OCI-LY7 (cell line): ENCODE data around the gene CIC. TPM values are rescaled to one million over a fixed set of nuclear protein-coding genes. Genes with fewer than 3 reads are reported as not detected.
A peak's percentile ranks its signal among the peaks of the same experiment; 100 is the strongest.

ENCODE experiments used
- BruUV-seq: library from RNA; stranded (reverse); fragments of 400-500 nt; replicated peaks from 2 replicates; lab custom pipeline; 2021; lab: Mats Ljungman, UMichigan
- CTCF ChIA-PET: fragments of 300-600 bp; sonication (Branson Sonifier 250); formaldehyde crosslinking; loops from one replicate; lab custom pipeline; 2022; ENCODE audit warnings: antibody characterized with exemption; ENCODE audit not compliant: unreplicated experiment; lab: Charles Lee
- POLR2A ChIA-PET: fragments of 300-600 bp; sonication (Branson Sonifier 250); formaldehyde crosslinking; loops from one replicate; lab custom pipeline; 2022; ENCODE audit warnings: antibody characterized with exemption; lab: Charles Lee
- DNase-seq: peaks from one replicate; pipeline ENCODE4 v3.0.0-alpha.2; 2015; ENCODE audit warnings: low spot score
- H2AFZ ChIP-seq: fragments of 200-600 bp; sonication (generic), shearing (Covaris generic); 2 replicates; pipeline ENCODE4 v1.6.1; 2014; ENCODE audit warnings: mild to moderate bottlenecking, antibody characterized with exemption, low read length, moderate library complexity
- H3K27ac ChIP-seq: fragments of 200-600 bp; sonication (generic); 2 replicates; pipeline ENCODE4 v1.5.1; 2014; ENCODE audit warnings: mixed run types, low read depth, mild to moderate bottlenecking, moderate library complexity, low read length, inconsistent platforms; ENCODE audit not compliant: poor library complexity, severe bottlenecking
- H3K36me3 ChIP-seq: fragments of 200-600 bp; sonication (generic); 2 replicates; pipeline ENCODE4 v1.6.1; 2014; ENCODE audit warnings: mild to moderate bottlenecking, antibody characterized with exemption, low read length, moderate library complexity, mixed read lengths; ENCODE audit not compliant: insufficient read depth
- H3K4me1 ChIP-seq: fragments of 200-600 bp; sonication (generic); 2 replicates; pipeline ENCODE4 v1.5.1; 2014; ENCODE audit warnings: mild to moderate bottlenecking, low read length; ENCODE audit not compliant: insufficient read depth, poor library complexity, severe bottlenecking
- H3K4me2 ChIP-seq: fragments of 200-600 bp; sonication (generic); 2 replicates; pipeline ENCODE4 v1.6.1; 2014; ENCODE audit warnings: mild to moderate bottlenecking, low read length
- H3K4me3 ChIP-seq: fragments of 200-600 bp; sonication (generic); 2 replicates; pipeline ENCODE4 v1.5.1; 2014; ENCODE audit warnings: mild to moderate bottlenecking, low read depth, low read length; ENCODE audit not compliant: poor library complexity, severe bottlenecking
- H3K79me2 ChIP-seq: fragments of 200-600 bp; sonication (generic); 2 replicates; pipeline ENCODE4 v1.6.1; 2016; ENCODE audit warnings: low read depth, mild to moderate bottlenecking, low read length, moderate library complexity, mixed read lengths; ENCODE audit not compliant: insufficient read depth
- H3K9me2 ChIP-seq: fragments of 200-600 bp; sonication (generic); 2 replicates; pipeline ENCODE4 v1.6.1; 2016; ENCODE audit warnings: mild to moderate bottlenecking, low read length, mixed read lengths; ENCODE audit not compliant: insufficient read depth
- H3K9me3 ChIP-seq: fragments of 200-600 bp; sonication (generic); 2 replicates; pipeline ENCODE4 v1.6.1; 2014; ENCODE audit warnings: mild to moderate bottlenecking, mixed run types, low read length, mixed read lengths
- H4K20me1 ChIP-seq: fragments of 200-600 bp; sonication (generic); 2 replicates; pipeline ENCODE4 v1.6.1; 2014; ENCODE audit warnings: mild to moderate bottlenecking, antibody characterized with exemption, low read length, moderate library complexity, mixed read lengths; ENCODE audit not compliant: insufficient read depth
- EZH2phosphoT487 ChIP-seq: fragments of 200-600 bp; sonication (generic); IDR thresholded peaks from 2 replicates; pipeline ENCODE4 v1.6.1; 2018; ENCODE audit warnings: low read depth, borderline replicate concordance, mild to moderate bottlenecking, mixed run types, antibody characterized with exemption, low read length, moderate library complexity, mixed read lengths
- intact Hi-C: fragments of 100-400 bp; cut with micrococcal nuclease; formaldehyde crosslinking; loops from one replicate; pipeline ENCODE4 v1.10.0; 2022; ENCODE audit not compliant: unreplicated experiment
- total RNA-seq, 2 experiments: library from RNA; depleted of rRNA in 1 of 2; stranded (reverse); fragments of >200 nt in 1 of 2; shearing (Covaris generic) in 1 of 2; gene quantifications; 2 replicates each; pipeline ENCODE4 v1.2.3, GENCODE V29; 2014 to 2022
- TF ChIP-seq, protein P1 (sequence below): fragments of 200-600 bp; sonication (generic); conservative IDR thresholded peaks from 2 replicates; pipeline ENCODE4 v1.5.1; 2014; ENCODE audit warnings: mild to moderate bottlenecking, antibody characterized with exemption, low read length, moderate library complexity, mixed read lengths

Gene CIC
- total RNA-seq, 2 experiments from 2014 or later = 26.8 to 48.2 TPM

DNA sequence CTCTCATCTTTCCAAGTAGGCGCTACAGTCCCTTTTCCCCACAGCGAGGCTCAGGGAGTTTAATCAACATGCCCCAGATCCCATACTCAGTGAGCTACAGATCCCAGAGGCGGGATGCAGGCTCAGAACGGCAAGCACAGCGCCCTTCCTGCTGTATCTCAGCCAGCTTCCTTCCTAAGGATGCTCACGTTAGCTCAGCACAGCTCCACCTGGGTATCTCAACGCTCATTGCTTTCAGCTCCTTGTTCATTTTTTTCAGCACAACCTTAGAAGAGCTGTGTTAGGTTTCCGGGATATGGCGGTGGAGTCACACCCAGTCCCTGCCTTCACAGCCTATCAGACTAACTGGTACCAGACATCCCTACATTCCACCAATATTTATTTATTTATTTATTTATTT lies 53.3 kb downstream of the CIC start:
- Histone ChIP-seq H3K79me2 (peaks cover 17% of the 10 kb centered on the region; the same call in 1 of the 2 replicates), H3K4me2 (no peak overlapping the region), H4K20me1 (no peaks in the 10 kb centered on the region), H3K9me2 (no peaks in the 10 kb centered on the region), H3K4me3 (no peak overlapping the region), H2AFZ (no peak overlapping the region), H3K4me1 (peaks cover 31% of the 10 kb centered on the region), H3K27ac (no peak overlapping the region), H3K9me3 (no peaks in the 10 kb centered on the region), H3K36me3 (no peaks in the 10 kb centered on the region)
- DNase-seq = no peak
- TF ChIP-seq EZH2phosphoT487 = no peak
- TF ChIP-seq, protein P1, sequence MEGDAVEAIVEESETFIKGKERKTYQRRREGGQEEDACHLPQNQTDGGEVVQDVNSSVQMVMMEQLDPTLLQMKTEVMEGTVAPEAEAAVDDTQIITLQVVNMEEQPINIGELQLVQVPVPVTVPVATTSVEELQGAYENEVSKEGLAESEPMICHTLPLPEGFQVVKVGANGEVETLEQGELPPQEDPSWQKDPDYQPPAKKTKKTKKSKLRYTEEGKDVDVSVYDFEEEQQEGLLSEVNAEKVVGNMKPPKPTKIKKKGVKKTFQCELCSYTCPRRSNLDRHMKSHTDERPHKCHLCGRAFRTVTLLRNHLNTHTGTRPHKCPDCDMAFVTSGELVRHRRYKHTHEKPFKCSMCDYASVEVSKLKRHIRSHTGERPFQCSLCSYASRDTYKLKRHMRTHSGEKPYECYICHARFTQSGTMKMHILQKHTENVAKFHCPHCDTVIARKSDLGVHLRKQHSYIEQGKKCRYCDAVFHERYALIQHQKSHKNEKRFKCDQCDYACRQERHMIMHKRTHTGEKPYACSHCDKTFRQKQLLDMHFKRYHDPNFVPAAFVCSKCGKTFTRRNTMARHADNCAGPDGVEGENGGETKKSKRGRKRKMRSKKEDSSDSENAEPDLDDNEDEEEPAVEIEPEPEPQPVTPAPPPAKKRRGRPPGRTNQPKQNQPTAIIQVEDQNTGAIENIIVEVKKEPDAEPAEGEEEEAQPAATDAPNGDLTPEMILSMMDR = no peak
- ChIA-PET POLR2A (no interaction called here), CTCF (no interaction called here)
- no TSS peak for BruUV-seq
- intact Hi-C loops = no loop called here

DNA sequence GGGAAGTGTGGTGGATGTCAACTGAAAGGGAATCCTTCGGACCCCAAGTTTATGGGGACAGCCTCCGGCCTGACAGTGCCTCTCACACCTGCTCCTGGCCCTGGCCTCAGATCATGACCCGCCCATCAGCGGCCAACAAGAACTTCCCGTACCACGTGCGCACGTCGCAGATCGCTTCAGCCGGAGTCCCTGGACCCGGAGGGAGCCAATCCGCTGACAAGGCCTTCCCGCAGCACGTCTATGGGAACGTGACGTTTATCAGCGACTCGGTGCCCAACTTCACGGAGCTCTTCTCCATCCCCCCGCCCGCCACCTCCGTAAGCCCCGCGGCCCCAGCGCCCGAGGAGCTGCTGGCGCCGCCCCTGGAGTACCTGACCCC lies 54.4 kb downstream of the CIC start:
- TF ChIP-seq, protein P1 = no peak
- TF ChIP-seq EZH2phosphoT487 = no peak
- Histone ChIP-seq H2AFZ (no peak overlapping the region), H3K4me1 (peaks cover 25% of the 10 kb centered on the region), H3K9me3 (no peaks in the 10 kb centered on the region), H3K4me3 (no peak overlapping the region), H4K20me1 (no peaks in the 10 kb centered on the region), H3K79me2 (peaks cover 20% of the 10 kb centered on the region; the same call in 1 of the 2 replicates), H3K36me3 (no peaks in the 10 kb centered on the region), H3K4me2 (no peak overlapping the region), H3K9me2 (no peaks in the 10 kb centered on the region), H3K27ac (no peak overlapping the region)
- no peak for DNase-seq
- intact Hi-C loops = no loop called here
- CTCF ChIA-PET = no interaction called here
- BruUV-seq = no TSS peak
- POLR2A ChIA-PET = interaction anchor here (0.6 kb wide), 1 partner anchor 1890 kb away, joined by 4 read pairs; no protein-coding TSS in a partner anchor

DNA sequence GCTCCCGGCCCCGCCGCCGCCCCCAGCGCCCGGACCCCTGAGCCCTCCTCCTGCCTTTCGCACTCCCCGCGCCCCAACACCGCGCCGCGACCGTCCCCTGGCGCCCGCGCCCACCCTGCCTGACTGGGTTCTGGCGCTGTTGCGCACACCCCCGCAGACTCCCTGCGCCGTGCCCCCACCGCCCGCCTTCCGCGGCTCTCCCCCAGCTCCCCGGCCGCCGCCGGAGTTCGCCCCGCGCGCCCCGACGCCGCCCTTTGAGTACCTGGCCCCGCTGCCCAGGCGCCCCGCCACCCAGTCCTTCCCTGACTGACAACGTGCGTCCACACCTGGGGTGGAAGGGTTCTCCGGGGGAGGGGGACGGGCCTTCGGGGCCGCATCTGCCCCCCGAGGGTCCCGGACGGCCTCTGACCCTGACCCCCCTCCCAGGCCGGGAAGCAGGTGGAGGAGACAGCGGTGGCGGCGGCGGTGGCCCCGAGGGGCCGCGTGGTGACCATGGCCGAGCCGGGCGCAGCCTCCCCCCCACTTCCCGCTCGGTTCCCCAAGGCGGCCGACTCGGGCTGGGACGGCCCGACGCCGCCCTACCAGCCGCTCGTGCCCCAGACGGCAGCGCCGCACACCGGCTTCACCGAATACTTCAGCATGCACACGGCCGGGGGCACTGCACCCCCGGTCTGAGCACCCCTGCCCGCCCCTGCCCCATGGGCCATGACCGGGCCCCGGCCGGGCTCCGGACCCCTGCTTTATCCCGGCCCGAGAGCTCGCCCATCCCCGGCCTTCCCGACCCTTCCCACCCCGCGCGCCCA lies 55.0 kb downstream of the CIC start:
- Histone ChIP-seq H3K9me2 (no peaks in the 10 kb centered on the region), H2AFZ (no peak overlapping the region; the same call in 1 of the 2 replicates), H3K36me3 (no peaks in the 10 kb centered on the region), H4K20me1 (no peaks in the 10 kb centered on the region), H3K79me2 (peaks cover 20% of the 10 kb centered on the region; the same call in 1 of the 2 replicates), H3K9me3 (no peaks in the 10 kb centered on the region), H3K27ac (no peak overlapping the region), H3K4me3 (peak overlapping the region; percentile 59), H3K4me1 (peaks cover 25% of the 10 kb centered on the region), H3K4me2 (peak overlapping the region; percentile 78; the same call in 1 of the 2 replicates)
- CTCF ChIA-PET = no interaction called here
- no peak for DNase-seq
- no TSS peak for BruUV-seq
- POLR2A ChIA-PET = interaction anchor here (0.6 kb wide), 1 partner anchor 32 kb away, joined by 3 read pairs; no protein-coding TSS in a partner anchor
- intact Hi-C loops = no loop called here
- TF ChIP-seq, protein P1 = no peak
- TF ChIP-seq EZH2phosphoT487 = no peak
